ENCODE measurements around the gene IMMT. TPM values are rescaled to one million over a fixed set of nuclear protein-coding genes. Genes with fewer than 3 reads are reported as not detected.
"Not testable (repeated sequence)": the region's sequence is repeated elsewhere in the genome, so short reads cannot be mapped to it uniquely, and the experiment has no call there.

The IMMT gene
- total RNA-seq (2014; rRNA removed; shearing (Covaris generic); ENCODE audit: low replicate concordance), result 39.2 and 52.3 TPM in 2 replicates

- in situ Hi-C loops (cut with HindIII; ENCODE audit: low pct_unique_long_range_greater_than_20kb, low sequenced_read_pairs), result no loop called here
- peak; percentile 98 for DNase-seq (ENCODE audit: low read depth)
Observed at GRCh38 chr2:86195055-86195807, at the start of gene IMMT. IMMT (minus strand) TSS chr2:86195462; CDS start chr2:86195382, 80 bp downstream.

- in situ Hi-C loops (cut with HindIII; ENCODE audit: low pct_unique_long_range_greater_than_20kb, low sequenced_read_pairs); DNase-seq (ENCODE audit: low read depth): not testable (repeated sequence)
Observed at GRCh38 chr2:86244781-86245180, 49.5 kb upstream of the IMMT start.

DNA sequence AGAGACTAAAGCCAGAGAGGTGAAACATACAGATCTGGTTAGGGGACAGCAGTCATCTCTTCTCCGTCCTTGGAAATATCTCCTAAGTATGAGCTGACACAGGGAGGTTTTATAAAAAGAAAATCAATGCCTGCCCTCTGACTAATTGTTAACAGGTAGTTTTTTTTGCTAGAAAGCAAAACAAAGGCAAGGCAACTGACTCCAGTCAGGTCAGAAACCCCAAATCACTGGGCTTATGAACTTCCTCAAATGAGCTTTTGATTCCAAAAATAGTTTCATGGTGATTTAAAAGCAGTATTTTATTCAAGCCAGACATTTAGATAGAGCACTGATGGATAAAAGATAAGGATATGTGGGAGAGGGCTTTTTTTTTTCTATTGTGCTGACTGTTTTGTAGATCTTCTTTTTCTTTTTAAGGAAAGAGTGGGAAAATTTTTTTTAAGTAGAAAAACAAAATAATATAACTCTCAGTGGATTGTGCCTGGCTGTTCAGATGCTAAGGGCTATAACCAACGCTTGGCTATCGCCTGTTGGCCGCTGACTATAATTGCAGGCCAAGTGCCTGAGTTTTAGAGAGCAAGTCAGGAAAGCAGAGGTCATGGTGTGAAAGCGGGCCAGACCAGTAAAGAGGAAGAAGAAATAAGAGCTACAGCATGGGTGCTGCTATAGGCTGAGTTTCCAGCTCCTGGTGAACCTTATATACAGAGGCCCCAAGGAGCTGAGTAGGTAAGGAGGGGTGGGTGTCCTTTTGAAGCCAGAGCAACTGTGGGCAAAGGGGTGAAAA lies 48.9 kb upstream of the IMMT start:
- in situ Hi-C loops (cut with HindIII; ENCODE audit: low pct_unique_long_range_greater_than_20kb, low sequenced_read_pairs), result no loop called here
- no peak for DNase-seq (ENCODE audit: low read depth)

- in situ Hi-C loops (cut with HindIII; ENCODE audit: low pct_unique_long_range_greater_than_20kb, low sequenced_read_pairs), result no loop called here
Observed at GRCh38 chr2:86243272-86243671, 48.0 kb upstream of the IMMT start.

GRCh38 chr2:86241611-86242010 lies 46.3 kb upstream of the IMMT start:
- DNase-seq (ENCODE audit: low read depth), result no peak
- in situ Hi-C loops (cut with HindIII; ENCODE audit: low pct_unique_long_range_greater_than_20kb, low sequenced_read_pairs), result no loop called here

More at GRCh38 chr2:86243272-86243671, 48.0 kb upstream of the IMMT start:
- no peak for DNase-seq (ENCODE audit: low read depth)

DNA sequence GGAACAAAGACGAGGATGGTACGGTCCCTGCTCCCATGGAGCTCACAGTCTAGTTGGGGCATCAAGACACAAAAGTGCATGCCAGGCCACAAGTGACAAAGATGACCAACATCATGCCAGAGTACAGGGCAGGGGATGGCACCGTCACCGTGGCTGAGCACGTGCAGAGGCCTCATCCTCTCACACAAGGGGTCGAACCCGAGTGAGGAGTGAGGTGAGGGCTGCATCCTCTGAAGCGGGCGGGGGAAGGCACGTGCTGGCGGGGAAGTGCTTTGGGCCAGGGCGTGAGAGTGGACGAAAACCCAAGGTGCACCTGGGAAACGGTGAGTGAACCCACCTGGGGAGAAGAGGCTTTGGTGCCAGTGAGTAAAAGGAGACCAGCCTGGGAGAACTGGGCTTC lies 45.0 kb upstream of the IMMT start:
- in situ Hi-C loops (cut with HindIII; ENCODE audit: low pct_unique_long_range_greater_than_20kb, low sequenced_read_pairs), result no loop called here
- DNase-seq (ENCODE audit: low read depth), result no peak

GRCh38 chr2:86239745-86240144 lies 44.5 kb upstream of the IMMT start:
- no peak for DNase-seq (ENCODE audit: low read depth)
- in situ Hi-C loops (cut with HindIII; ENCODE audit: low pct_unique_long_range_greater_than_20kb, low sequenced_read_pairs), result no loop called here

- DNase-seq (ENCODE audit: low read depth), result no peak
- in situ Hi-C loops (cut with HindIII; ENCODE audit: low pct_unique_long_range_greater_than_20kb, low sequenced_read_pairs), result no loop called here
Observed at GRCh38 chr2:86239326-86239725, 44.1 kb upstream of the IMMT start.

- in situ Hi-C loops (cut with HindIII; ENCODE audit: low pct_unique_long_range_greater_than_20kb, low sequenced_read_pairs), result no loop called here
- DNase-seq (ENCODE audit: low read depth), result peak; percentile 25
Observed at GRCh38 chr2:86238354-86238753, 43.1 kb upstream of the IMMT start.

- DNase-seq (ENCODE audit: low read depth), result no peak
- in situ Hi-C loops (cut with HindIII; ENCODE audit: low pct_unique_long_range_greater_than_20kb, low sequenced_read_pairs), result no loop called here
Observed at GRCh38 chr2:86237172-86237571, 41.9 kb upstream of the IMMT start.

DNA sequence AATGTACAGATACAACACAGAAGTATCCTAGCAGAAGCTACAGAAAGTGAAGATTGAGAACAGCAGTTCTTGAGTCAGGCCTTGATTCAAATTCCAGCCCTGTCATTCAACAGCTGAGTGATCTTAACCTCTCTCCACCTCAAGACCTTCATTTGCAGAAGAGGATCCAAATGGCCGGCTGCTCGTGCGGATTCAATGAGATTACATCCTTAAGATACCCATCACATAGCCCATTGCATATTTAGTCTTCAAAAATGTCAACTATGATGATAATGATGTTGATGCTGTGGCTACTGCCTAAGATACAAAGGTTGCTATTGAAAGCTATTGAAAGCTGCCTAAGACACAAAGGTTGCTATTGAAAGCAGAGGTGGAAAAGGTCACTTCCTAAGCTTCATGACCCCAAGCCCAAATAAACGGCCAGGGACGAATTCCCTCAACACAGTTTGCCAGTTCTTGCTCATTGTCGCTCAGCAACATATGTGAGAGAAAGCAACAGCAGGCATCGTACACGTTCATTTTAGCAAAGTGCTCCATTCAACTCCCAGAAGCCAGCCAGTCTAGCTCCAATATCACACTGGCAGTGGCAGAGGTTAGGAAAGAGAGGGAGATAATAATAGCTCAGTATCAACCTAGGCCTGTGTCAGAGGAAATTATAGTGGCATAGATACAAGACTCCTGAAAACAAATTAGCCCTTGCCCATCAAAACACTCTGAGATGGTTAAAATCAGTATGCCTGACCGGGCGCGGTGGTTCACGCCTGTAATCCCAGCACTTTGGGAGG lies 40.1 kb upstream of the IMMT start:
- no peak for DNase-seq (ENCODE audit: low read depth)
- in situ Hi-C loops (cut with HindIII; ENCODE audit: low pct_unique_long_range_greater_than_20kb, low sequenced_read_pairs), result no loop called here

DNA sequence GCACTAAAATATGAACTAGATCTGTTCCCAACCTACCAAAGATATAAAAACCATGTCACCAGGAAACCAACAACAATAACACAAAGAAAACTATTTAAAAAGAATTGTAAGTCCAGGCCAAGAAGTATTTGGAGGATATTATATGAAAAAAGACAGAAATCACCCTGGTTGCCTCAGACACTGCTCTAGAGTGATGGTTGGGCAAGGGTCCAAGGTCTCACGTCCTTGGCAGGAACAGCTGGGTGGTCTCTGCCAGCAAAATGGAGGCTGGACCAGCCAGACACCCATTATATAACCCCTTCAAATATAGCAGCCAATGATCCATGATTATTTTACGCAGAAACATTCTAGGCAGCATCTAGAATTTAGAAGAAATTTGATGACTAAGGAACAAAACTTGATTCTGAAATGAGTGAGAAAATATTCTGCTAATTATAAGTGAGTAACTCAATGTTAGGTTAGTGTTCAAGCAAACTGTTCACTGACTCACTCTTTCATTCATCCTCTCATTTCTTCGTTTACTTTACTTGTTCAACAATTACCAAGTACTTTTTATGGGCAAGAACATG lies 39.4 kb upstream of the IMMT start:
- in situ Hi-C loops (cut with HindIII; ENCODE audit: low pct_unique_long_range_greater_than_20kb, low sequenced_read_pairs), result no loop called here
- no peak for DNase-seq (ENCODE audit: low read depth)

DNA sequence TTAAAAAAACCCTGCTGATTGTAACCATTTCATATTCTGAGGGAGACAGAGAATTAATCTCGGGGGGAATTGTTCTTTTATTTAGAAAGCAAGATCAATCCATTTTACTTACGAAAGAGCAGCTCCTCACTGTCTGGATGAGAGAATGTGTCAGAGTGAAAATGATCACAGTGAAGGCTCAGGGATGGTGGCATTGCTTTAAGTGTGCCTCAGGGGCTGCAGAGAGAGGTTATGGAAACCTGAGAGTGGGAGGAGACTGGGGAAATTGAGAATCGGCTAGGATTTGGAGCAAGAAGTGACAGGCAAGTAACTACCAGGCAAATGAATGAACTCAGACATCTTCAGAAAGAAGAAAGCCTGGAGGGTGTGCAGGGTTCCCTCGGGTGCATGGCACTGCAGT lies 38.2 kb upstream of the IMMT start:
- no peak for DNase-seq (ENCODE audit: low read depth)
- in situ Hi-C loops (cut with HindIII; ENCODE audit: low pct_unique_long_range_greater_than_20kb, low sequenced_read_pairs), result no loop called here

GRCh38 chr2:86232910-86233309 lies 37.6 kb upstream of the IMMT start:
- in situ Hi-C loops (cut with HindIII; ENCODE audit: low pct_unique_long_range_greater_than_20kb, low sequenced_read_pairs), result no loop called here

GRCh38 chr2:86232373-86232784 lies 37.1 kb upstream of the IMMT start:
- no peak for DNase-seq (ENCODE audit: low read depth)
- in situ Hi-C loops (cut with HindIII; ENCODE audit: low pct_unique_long_range_greater_than_20kb, low sequenced_read_pairs), result no loop called here

More at GRCh38 chr2:86232910-86233309, 37.6 kb upstream of the IMMT start:
- no peak for DNase-seq (ENCODE audit: low read depth)

DNA sequence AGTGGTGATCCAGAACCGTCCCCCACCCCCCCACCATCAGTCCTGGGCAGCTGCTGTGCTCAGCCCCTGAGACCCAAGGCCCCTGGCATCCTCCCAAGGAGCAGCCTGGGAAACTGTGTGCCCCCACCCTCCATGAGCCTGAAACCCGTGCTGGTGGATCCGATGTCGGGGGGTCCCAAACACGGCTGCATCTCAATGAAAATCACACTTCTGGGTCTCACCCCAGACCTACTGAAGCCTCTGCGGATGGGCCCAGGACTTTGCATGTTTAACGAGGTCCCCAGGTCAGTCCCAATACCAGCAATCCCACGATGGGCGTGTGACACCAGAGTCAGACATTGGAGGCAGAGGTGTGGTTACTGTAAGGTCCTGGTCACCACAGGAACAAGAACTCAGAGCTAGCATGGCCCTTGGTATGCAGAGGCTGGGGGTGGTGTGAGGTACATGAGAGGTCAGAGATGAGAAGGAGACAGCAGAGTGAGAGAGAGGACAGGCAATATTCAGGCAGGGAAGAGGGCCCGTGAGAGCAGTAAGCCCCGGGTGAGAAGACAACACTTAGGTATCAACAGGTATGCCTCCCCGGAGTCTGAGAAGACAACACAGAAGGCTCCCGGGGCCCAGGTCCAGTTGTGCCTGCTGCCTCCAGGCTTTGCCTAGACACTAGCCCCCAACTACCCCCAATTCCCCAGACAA lies 36.6 kb upstream of the IMMT start:
- DNase-seq (ENCODE audit: low read depth), result no peak
- in situ Hi-C loops (cut with HindIII; ENCODE audit: low pct_unique_long_range_greater_than_20kb, low sequenced_read_pairs), result no loop called here

DNA sequence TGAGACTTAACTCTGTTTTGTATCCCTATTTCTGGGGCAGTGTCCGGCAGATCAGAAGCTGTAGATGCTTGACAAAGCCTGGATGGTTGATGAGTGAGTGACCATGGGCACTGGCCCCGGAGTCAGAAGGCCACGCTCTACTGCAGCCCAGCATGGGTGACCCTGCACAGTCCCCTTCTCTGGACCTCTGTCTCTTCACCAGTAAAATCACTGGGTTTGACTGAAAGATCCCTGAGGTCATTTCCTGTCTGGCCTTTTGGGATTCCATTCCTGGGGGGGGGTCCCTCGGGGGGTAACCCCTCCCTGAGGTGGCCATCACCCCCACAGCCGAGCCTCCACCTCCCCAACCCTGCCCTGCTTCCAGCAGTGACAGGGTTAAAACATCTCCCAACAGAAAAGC lies 35.7 kb upstream of the IMMT start:
- in situ Hi-C loops (cut with HindIII; ENCODE audit: low pct_unique_long_range_greater_than_20kb, low sequenced_read_pairs), result no loop called here
- no peak for DNase-seq (ENCODE audit: low read depth)

DNA sequence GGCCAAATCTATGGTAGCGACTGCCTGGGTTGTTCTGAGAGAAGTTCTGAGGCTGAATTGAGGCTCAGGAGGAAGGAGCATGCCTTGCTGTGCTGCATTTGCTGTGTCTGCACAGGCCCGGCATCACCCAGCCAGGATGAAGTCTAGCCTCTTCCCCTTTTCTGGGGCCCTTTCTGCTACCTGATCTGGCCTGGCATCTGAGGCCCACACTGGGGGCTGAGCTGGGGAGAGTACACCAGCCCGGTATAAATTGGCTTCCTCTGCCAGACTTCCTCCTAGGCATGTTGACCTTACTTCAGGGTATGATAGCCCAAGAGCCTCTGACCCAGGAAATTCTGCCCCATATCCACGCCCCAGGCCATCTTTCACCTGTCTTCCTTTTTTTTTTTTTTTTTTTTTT lies 34.0 kb upstream of the IMMT start:
- in situ Hi-C loops (cut with HindIII; ENCODE audit: low pct_unique_long_range_greater_than_20kb, low sequenced_read_pairs), result no loop called here
- DNase-seq (ENCODE audit: low read depth), result no peak

All from Caki2 (cell line).